HG02970 (cell line): Measurements from ENCODE around the gene ERAS.
"Not testable (repeated sequence)": the region's sequence is repeated elsewhere in the genome, so short reads cannot be mapped to it uniquely, and the experiment has no call there.

Experiments used
- ATAC-seq: cut with Tn5 transposase; IDR thresholded peaks from one replicate; pipeline ENCODE4 v1.9.1; 2021; ENCODE audit warnings: mild to moderate bottlenecking, moderate library complexity, moderate number of reproducible peaks; ENCODE audit not compliant: unreplicated experiment, low FRiP score

Gene ERAS

DNA sequence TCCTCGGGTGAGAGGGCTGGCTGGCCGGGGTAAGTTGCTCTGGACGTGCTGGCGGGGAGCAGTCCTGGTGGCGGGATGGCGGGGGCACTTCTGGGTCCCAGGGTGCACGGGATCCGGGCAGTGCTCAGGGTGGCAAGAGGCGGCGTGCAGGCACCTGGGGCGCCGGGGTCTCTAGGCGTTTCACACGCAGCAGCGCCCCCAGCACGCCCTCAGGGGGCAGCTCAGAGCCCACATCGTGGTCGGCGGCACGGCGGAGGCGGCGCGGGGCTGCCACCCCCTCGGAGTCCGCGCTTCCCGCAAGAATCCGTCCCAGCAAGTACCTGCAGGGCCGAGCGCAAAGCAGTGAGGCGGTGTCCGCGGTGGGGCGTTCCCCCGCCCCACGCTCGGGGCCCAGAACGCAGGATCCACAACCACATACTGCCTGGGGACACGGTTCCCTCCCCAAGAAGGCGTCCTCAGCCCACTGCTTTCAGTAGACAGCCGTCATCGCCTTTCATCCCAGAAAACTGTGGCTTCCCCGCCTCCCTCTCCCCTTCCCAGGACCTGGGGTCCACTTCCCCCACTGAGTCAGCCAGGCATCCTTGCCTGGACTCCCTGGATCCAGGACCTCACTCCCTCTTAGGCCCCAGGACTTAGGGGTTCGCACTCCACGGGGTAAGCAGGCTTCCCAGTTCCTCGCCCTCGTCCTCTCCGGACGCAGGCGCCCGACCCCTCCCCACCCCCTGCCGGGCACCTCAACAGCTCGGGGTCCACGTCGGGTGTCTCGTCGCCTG is 5.0 kb downstream of the ERAS start:
- no peak for ATAC-seq

GRCh38 chrX:48831909-48832291 is 5.6 kb downstream of the ERAS start:
- ATAC-seq, result no peak

GRCh38 chrX:48833542-48834138 is 7.3 kb downstream of the ERAS start:
- no peak for ATAC-seq

DNA sequence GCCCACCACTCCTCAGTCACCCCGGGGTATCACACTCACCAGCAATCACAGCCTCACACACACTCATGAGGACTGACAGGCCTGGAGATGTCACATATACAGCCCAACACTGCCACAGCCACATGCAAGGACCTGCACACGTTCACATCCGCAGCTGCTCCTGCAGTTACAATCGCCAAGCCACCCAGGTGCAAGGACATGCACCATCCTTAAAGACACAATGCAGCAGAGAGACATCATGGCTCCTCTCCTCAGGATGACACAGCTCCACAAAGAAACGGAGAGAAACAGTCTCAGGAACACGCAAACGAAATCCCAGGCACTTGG is 8.0 kb downstream of the ERAS start:
- ATAC-seq, result no peak

DNA sequence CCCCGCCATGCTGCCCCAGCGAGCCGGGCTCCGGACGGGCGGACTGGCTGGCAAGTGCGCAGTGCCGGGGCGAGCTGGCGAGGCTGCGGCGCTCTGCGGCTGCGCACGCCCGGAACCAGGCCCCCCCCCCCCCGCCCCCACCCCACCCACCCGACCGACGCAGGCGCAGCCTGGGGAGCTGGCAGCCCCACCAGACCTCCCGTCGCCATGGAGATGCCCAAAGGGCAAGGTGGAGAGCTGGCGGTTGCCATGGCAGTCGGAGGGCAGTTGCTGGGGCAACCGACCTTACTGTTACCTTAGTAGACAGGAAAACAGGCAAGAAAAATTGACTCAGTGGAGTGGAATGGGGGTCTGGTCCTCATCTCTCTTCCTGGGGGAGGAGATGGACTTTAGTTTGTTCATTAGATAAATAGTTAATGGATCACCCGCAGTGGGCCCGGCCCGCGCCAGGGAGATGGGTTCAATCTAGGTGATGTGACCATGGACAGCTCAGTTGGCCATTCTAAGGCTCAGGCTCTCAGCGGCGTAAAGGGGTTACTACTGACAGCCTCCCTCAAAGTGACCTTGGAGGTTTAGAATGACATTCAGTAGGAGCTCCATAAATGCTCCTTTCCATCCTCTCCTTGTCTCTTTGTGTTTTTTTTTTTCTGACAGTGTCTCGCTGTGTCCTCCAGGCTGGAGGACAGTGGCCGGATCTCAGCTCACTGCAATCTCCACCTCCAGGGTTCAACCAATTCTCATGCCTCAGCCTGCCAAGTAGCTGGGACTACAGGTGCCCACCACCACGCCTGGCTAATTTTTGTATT is 9.4 kb downstream of the ERAS start, which contains the start of gene PCSK1N:
TSS of gene PCSK1N (minus strand) at position 87 of the 806 bp plus-strand sequence. CDS start at position 9, 78 bp downstream.
- ATAC-seq, result no peak

GRCh38 chrX:48839686-48840085 is 13.4 kb downstream of the ERAS start:
- no peak for ATAC-seq

GRCh38 chrX:48848847-48849246 is 22.5 kb downstream of the ERAS start:
- ATAC-seq, result no peak

GRCh38 chrX:48852857-48853256 is 26.5 kb downstream of the ERAS start:
- ATAC-seq, result no peak

DNA sequence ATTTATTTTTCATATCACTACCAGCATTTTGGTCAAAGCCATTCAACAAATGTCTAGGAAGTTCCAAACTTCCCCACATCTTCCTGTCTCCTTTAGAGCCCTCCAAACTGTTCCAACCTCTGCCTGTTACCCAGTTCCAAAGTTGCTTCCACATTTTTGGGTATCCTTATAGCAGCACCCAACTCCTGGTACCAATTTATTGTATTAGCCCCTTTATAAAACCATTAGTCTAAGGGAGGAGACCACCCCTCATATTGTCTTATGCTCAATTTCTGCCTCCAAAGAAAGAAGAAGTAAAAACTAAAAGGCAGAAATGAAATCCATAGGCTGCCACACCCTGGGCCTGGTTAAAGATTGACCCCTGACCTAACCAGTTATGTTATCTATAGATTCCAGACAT is 27.2 kb downstream of the ERAS start:
- ATAC-seq, result not testable (repeated sequence)

DNA sequence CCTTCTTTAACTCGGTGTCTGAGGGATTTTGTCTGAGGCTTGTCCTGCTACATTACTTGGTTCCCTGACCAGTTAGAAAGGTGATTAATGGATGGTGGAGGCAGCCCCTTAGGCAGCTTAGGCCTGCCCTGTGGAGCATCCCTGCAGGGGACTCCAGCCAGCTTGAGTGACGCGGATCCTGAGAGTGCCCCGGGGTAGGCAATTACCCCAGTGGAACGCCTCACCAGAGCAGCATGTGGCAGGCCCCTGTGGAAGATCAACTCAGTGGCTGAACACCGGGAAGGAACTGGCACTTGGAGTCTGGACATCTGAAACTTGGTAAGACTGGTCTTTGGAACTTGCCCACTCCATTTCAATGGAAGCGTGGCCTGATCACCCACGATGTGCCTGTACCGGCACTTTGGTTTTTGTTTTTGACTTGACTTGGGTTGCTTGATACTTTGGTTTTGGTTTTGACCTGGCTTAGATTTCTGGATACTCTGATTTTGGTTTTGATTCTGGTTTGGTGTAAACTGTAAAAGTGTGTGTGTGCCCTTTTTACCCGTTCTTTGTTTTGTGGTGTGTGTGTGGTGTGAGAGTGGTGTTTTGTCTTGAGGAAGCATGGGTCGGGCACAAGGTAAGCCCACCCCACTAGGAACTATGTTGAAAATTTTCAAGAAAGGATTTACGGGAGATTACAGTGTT is 27.9 kb downstream of the ERAS start:
- not testable (repeated sequence) for ATAC-seq

- ATAC-seq, result no peak
Observed at GRCh38 chrX:48854898-48855297, 28.6 kb downstream of the ERAS start.

- no peak for ATAC-seq
Observed at GRCh38 chrX:48864210-48864609, 37.9 kb downstream of the ERAS start.

DNA sequence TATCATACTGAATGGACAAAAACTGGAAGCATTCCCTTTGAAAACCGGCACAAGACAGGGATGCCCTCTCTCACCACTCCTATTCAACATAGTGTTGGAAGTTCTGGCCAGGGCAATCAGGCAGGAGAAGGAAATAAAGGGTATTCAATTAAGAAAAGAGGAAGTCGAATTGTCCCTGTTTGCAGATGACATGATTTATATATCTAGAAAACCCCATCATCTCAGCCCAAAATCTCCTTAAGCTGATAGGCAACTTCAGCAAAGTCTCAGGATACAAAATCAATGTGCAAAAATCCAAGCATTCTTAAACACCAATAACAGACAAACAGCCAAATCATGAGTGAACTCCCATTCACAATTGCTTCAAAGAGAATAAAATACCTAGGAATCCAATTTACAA is 45.7 kb downstream of the ERAS start:
- not testable (repeated sequence) for ATAC-seq

DNA sequence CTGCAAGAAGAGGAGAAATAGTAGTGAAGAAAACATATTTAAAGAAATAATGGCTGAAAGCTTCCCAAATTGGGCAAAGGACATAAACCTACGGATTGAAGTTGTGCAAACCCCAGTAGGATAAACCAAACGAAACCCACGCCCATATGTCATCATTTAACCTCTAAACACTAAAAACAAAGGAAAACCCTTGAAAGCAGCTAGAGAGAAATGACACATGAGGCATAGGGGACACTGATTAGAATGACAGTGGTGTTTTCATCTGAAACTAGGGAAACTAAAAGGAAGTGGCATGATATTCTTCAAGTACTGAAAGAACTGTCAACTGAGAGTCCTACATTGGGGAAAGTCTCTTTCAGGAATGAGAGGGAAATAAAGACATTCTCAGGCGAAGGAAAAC is 50.6 kb downstream of the ERAS start:
- not testable (repeated sequence) for ATAC-seq
